ENCODE measurements around the gene GANAB. TPM values are rescaled to one million over a fixed set of nuclear protein-coding genes. Genes with fewer than 3 reads are reported as not detected.

The GANAB gene
- total RNA-seq, 2 donors from 2014 or later = 252 to 303 TPM

GRCh38 chr11:62601122-62601371, 45.4 kb downstream of the GANAB start:
- peak overlapping the region; percentile 87 for H3K4me3 ChIP-seq
- peak; percentile 54 for DNase-seq
- H3K9ac ChIP-seq (ENCODE audit: low read depth in 2 of 2, low read length in 2 of 2) = peak overlapping the region; percentile 97 to 98
- H3K27me3 ChIP-seq = no peaks in the 10 kb centered on the region
- no peaks in the 10 kb centered on the region for H3K9me3 ChIP-seq
- TF ChIP-seq CTCF (IDR thresholded peaks at IDR 0.05) = no peak
- intact Hi-C loops (cut with DNase I) = no loop called here
- H3K27ac ChIP-seq = peak overlapping the region; percentile 99
- H3K36me3 ChIP-seq = peaks cover 6% of the 10 kb centered on the region
- H3K4me1 ChIP-seq = peaks cover 5% of the 10 kb centered on the region

GRCh38 chr11:62600367-62601121, 45.9 kb downstream of the GANAB start:
- intact Hi-C loops (cut with DNase I) = no loop called here
- DNase-seq = no peak
- H3K9me3 ChIP-seq = no peaks in the 10 kb centered on the region
- peaks cover 6% of the 10 kb centered on the region for H3K36me3 ChIP-seq
- peak overlapping the region; percentile 99 for H3K27ac ChIP-seq
- peaks cover 5% of the 10 kb centered on the region for H3K4me1 ChIP-seq
- peak overlapping the region; percentile 97 to 98 for H3K9ac ChIP-seq (ENCODE audit: low read depth in 2 of 2, low read length in 2 of 2)
- peak overlapping the region; percentile 87 for H3K4me3 ChIP-seq
- no peaks in the 10 kb centered on the region for H3K27me3 ChIP-seq
- TF ChIP-seq CTCF (IDR thresholded peaks at IDR 0.05) = no peak

- no peak for DNase-seq
- intact Hi-C loops (cut with DNase I) = loop anchor here (10.0 kb wide), 1 partner anchor 95 kb away; no protein-coding TSS in a partner anchor
- no peak for TF ChIP-seq CTCF (IDR thresholded peaks at IDR 0.05)
- Histone ChIP-seq H3K27ac (peak overlapping the region; percentile 99), H3K36me3 (peaks cover 6% of the 10 kb centered on the region), H3K27me3 (no peaks in the 10 kb centered on the region), H3K4me3 (peak overlapping the region; percentile 87), H3K4me1 (peaks cover 5% of the 10 kb centered on the region), H3K9ac (ENCODE audit: low read depth in 2 of 2, low read length in 2 of 2) (peak overlapping the region; percentile 47 to 97), H3K9me3 (no peaks in the 10 kb centered on the region)
Measured at GRCh38 chr11:62599901-62600300, 46.5 kb downstream of the GANAB start.

GRCh38 chr11:62599069-62599696, 47.2 kb downstream of the GANAB start:
- Histone ChIP-seq H3K4me1 (peaks cover 5% of the 10 kb centered on the region), H3K9ac (ENCODE audit: low read depth in 2 of 2, low read length in 2 of 2) (peak overlapping the region in 1 of 2 donors; percentile 97), H3K27me3 (no peaks in the 10 kb centered on the region), H3K4me3 (no peak overlapping the region), H3K9me3 (no peaks in the 10 kb centered on the region), H3K27ac (peak overlapping the region; percentile 17), H3K36me3 (peaks cover 6% of the 10 kb centered on the region)
- intact Hi-C loops (cut with DNase I) = loop anchor here (10.0 kb wide), 1 partner anchor 96 kb away; no protein-coding TSS in a partner anchor
- no peak for TF ChIP-seq CTCF (IDR thresholded peaks at IDR 0.05)
- peak; percentile 94 for DNase-seq

- no peak for TF ChIP-seq CTCF (IDR thresholded peaks at IDR 0.05)
- H3K9ac ChIP-seq (ENCODE audit: low read depth in 2 of 2, low read length in 2 of 2) = no peak overlapping the region
- H3K9me3 ChIP-seq = no peaks in the 10 kb centered on the region
- no peaks in the 10 kb centered on the region for H3K27me3 ChIP-seq
- peaks cover 18% of the 10 kb centered on the region for H3K4me1 ChIP-seq
- intact Hi-C loops (cut with DNase I) = loop anchor here (10.0 kb wide), 1 partner anchor 100 kb away; no protein-coding TSS in a partner anchor
- H3K4me3 ChIP-seq = no peak overlapping the region
- H3K36me3 ChIP-seq = peaks cover 6% of the 10 kb centered on the region
- DNase-seq = no peak
- no peak overlapping the region for H3K27ac ChIP-seq
Measured at GRCh38 chr11:62595124-62595523, 51.3 kb downstream of the GANAB start.

All from colonic mucosa (tissue), 4 donors.